ENCODE results near the gene TPSD1.
"Not testable (repeated sequence)": the region's sequence is repeated elsewhere in the genome, so short reads cannot be mapped to it uniquely, and the experiment has no call there.

TPSD1 gene

GRCh38 chr16:1231301-1231700 is 24.6 kb upstream of the TPSD1 start:
- H3K36me3 ChIP-seq (ENCODE audit: control insufficient read depth in 1 of 2, insufficient read depth in 2 of 2, low read depth in 1 of 2, low read length in 2 of 2); H3K4me2 ChIP-seq (ENCODE audit: low read length, poor library complexity, severe bottlenecking); H3K4ac ChIP-seq (ENCODE audit: low read depth in 1 of 2, low read length in 2 of 2); H3K23ac ChIP-seq (ENCODE audit: low read length in 2 of 2); DNase-seq; H3K27me3 ChIP-seq (ENCODE audit: control insufficient read depth in 1 of 2, insufficient read depth in 1 of 2, low read length in 2 of 2); H3K4me1 ChIP-seq (ENCODE audit: control insufficient read depth, insufficient read depth, low read depth, low read length); H3K18ac ChIP-seq (ENCODE audit: low read depth in 1 of 2, low read length in 2 of 2); H3K9ac ChIP-seq (ENCODE audit: low read length); H4K8ac ChIP-seq (ENCODE audit: low read length); H4K91ac ChIP-seq (ENCODE audit: low read length); H2AFZ ChIP-seq (ENCODE audit: low read depth, low read length); H3K9me3 ChIP-seq (ENCODE audit: control insufficient read depth, low read length); H2BK5ac ChIP-seq (ENCODE audit: low read depth, low read length, poor library complexity, severe bottlenecking); H2BK15ac ChIP-seq (ENCODE audit: low read depth, poor library complexity, severe bottlenecking); H3K14ac ChIP-seq (ENCODE audit: low read length in 2 of 2); H2BK120ac ChIP-seq (ENCODE audit: low read depth, low read length); H3K79me1 ChIP-seq (replicated peaks; ENCODE audit: low read length, poor library complexity, severe bottlenecking); H3K27ac ChIP-seq (ENCODE audit: low read length, poor library complexity, severe bottlenecking); H3K4me3 ChIP-seq (ENCODE audit: insufficient read depth in 1 of 2, low read depth in 1 of 2, low read length in 2 of 2); H2AK5ac ChIP-seq (ENCODE audit: low read length, severe bottlenecking); H2BK12ac ChIP-seq (ENCODE audit: low read length in 2 of 2): not testable (repeated sequence)
- no CpG with 5 or more reads among the region's 7 CpGs for WGBS

- not testable (repeated sequence) for H3K27me3 ChIP-seq (ENCODE audit: control insufficient read depth in 1 of 2, insufficient read depth in 1 of 2, low read length in 2 of 2); H2BK12ac ChIP-seq (ENCODE audit: low read length in 2 of 2); H3K9ac ChIP-seq (ENCODE audit: low read length); H4K91ac ChIP-seq (ENCODE audit: low read length); H2BK5ac ChIP-seq (ENCODE audit: low read depth, low read length, poor library complexity, severe bottlenecking); H3K4ac ChIP-seq (ENCODE audit: low read depth in 1 of 2, low read length in 2 of 2); H3K27ac ChIP-seq (ENCODE audit: low read length, poor library complexity, severe bottlenecking); H2AFZ ChIP-seq (ENCODE audit: low read depth, low read length); H3K79me1 ChIP-seq (replicated peaks; ENCODE audit: low read length, poor library complexity, severe bottlenecking); DNase-seq; H3K9me3 ChIP-seq (ENCODE audit: control insufficient read depth, low read length); H3K18ac ChIP-seq (ENCODE audit: low read depth in 1 of 2, low read length in 2 of 2); H3K4me1 ChIP-seq (ENCODE audit: control insufficient read depth, insufficient read depth, low read depth, low read length); H3K14ac ChIP-seq (ENCODE audit: low read length in 2 of 2); H3K4me2 ChIP-seq (ENCODE audit: low read length, poor library complexity, severe bottlenecking); H2BK15ac ChIP-seq (ENCODE audit: low read depth, poor library complexity, severe bottlenecking); H2AK5ac ChIP-seq (ENCODE audit: low read length, severe bottlenecking); H3K23ac ChIP-seq (ENCODE audit: low read length in 2 of 2); H3K36me3 ChIP-seq (ENCODE audit: control insufficient read depth in 1 of 2, insufficient read depth in 2 of 2, low read depth in 1 of 2, low read length in 2 of 2); H4K8ac ChIP-seq (ENCODE audit: low read length); H2BK120ac ChIP-seq (ENCODE audit: low read depth, low read length); H3K4me3 ChIP-seq (ENCODE audit: insufficient read depth in 1 of 2, low read depth in 1 of 2, low read length in 2 of 2)
- no CpG with 5 or more reads among the region's 47 CpGs for WGBS
Measured at GRCh38 chr16:1232049-1232748, 23.7 kb upstream of the TPSD1 start.

GRCh38 chr16:1236659-1237058 is 19.2 kb upstream of the TPSD1 start:
- not testable (repeated sequence) for H2BK12ac ChIP-seq (ENCODE audit: low read length in 2 of 2); H2BK5ac ChIP-seq (ENCODE audit: low read depth, low read length, poor library complexity, severe bottlenecking); H4K91ac ChIP-seq (ENCODE audit: low read length); H3K4me1 ChIP-seq (ENCODE audit: control insufficient read depth, insufficient read depth, low read depth, low read length); H2BK120ac ChIP-seq (ENCODE audit: low read depth, low read length); H3K27me3 ChIP-seq (ENCODE audit: control insufficient read depth in 1 of 2, insufficient read depth in 1 of 2, low read length in 2 of 2); H3K9me3 ChIP-seq (ENCODE audit: control insufficient read depth, low read length); H3K36me3 ChIP-seq (ENCODE audit: control insufficient read depth in 1 of 2, insufficient read depth in 2 of 2, low read depth in 1 of 2, low read length in 2 of 2); H3K79me1 ChIP-seq (replicated peaks; ENCODE audit: low read length, poor library complexity, severe bottlenecking); H3K14ac ChIP-seq (ENCODE audit: low read length in 2 of 2); H2BK15ac ChIP-seq (ENCODE audit: low read depth, poor library complexity, severe bottlenecking); H2AFZ ChIP-seq (ENCODE audit: low read depth, low read length); H3K18ac ChIP-seq (ENCODE audit: low read depth in 1 of 2, low read length in 2 of 2); DNase-seq; H4K8ac ChIP-seq (ENCODE audit: low read length); H3K27ac ChIP-seq (ENCODE audit: low read length, poor library complexity, severe bottlenecking); H3K4ac ChIP-seq (ENCODE audit: low read depth in 1 of 2, low read length in 2 of 2); H3K9ac ChIP-seq (ENCODE audit: low read length); H2AK5ac ChIP-seq (ENCODE audit: low read length, severe bottlenecking); H3K4me3 ChIP-seq (ENCODE audit: insufficient read depth in 1 of 2, low read depth in 1 of 2, low read length in 2 of 2); H3K23ac ChIP-seq (ENCODE audit: low read length in 2 of 2); H3K4me2 ChIP-seq (ENCODE audit: low read length, poor library complexity, severe bottlenecking)
- no CpG with 5 or more reads among the region's 29 CpGs for WGBS

GRCh38 chr16:1237990-1238389 is 17.9 kb upstream of the TPSD1 start:
- Histone ChIP-seq H2BK5ac (ENCODE audit: low read depth, low read length, poor library complexity, severe bottlenecking) (no peak overlapping the region), H3K27ac (ENCODE audit: low read length, poor library complexity, severe bottlenecking) (no peak overlapping the region), H3K9me3 (ENCODE audit: control insufficient read depth, low read length) (no peaks in the 10 kb centered on the region), H3K18ac (ENCODE audit: low read depth in 1 of 2, low read length in 2 of 2) (no peak overlapping the region), H4K91ac (ENCODE audit: low read length) (no peak overlapping the region), H2AK5ac (ENCODE audit: low read length, severe bottlenecking) (no peak overlapping the region), H3K14ac (ENCODE audit: low read length in 2 of 2) (peak overlapping the region in 1 of 2 experiments; percentile 51), H3K36me3 (ENCODE audit: control insufficient read depth in 1 of 2, insufficient read depth in 2 of 2, low read depth in 1 of 2, low read length in 2 of 2) (no peaks in the 10 kb centered on the region), H3K9ac (ENCODE audit: low read length) (no peak overlapping the region), H3K4me1 (ENCODE audit: control insufficient read depth, insufficient read depth, low read depth, low read length) (peaks cover 3% of the 10 kb centered on the region), H3K27me3 (ENCODE audit: control insufficient read depth in 1 of 2, insufficient read depth in 1 of 2, low read length in 2 of 2) (peaks cover 0 to 10% of the 10 kb centered on the region in 2 experiments), H2BK120ac (ENCODE audit: low read depth, low read length) (no peak overlapping the region), H2BK15ac (ENCODE audit: low read depth, poor library complexity, severe bottlenecking) (no peak overlapping the region), H3K79me1 (replicated peaks; ENCODE audit: low read length, poor library complexity, severe bottlenecking) (no peaks in the 10 kb centered on the region), H3K23ac (ENCODE audit: low read length in 2 of 2) (no peak overlapping the region), H2AFZ (ENCODE audit: low read depth, low read length) (no peak overlapping the region), H3K4me2 (ENCODE audit: low read length, poor library complexity, severe bottlenecking) (no peak overlapping the region), H3K4me3 (ENCODE audit: insufficient read depth in 1 of 2, low read depth in 1 of 2, low read length in 2 of 2) (no peak overlapping the region), H3K4ac (ENCODE audit: low read depth in 1 of 2, low read length in 2 of 2) (no peak overlapping the region), H4K8ac (ENCODE audit: low read length) (no peak overlapping the region), H2BK12ac (ENCODE audit: low read length in 2 of 2) (no peak overlapping the region)
- WGBS = 85% methylated on average over 9 of the region's 9 CpGs
- no peak for DNase-seq

Data from mesenchymal stem cell (in vitro differentiated cells and primary cell).